ENCODE measurements around the gene STK10.
"Not testable (repeated sequence)": the region's sequence is repeated elsewhere in the genome, so short reads cannot be mapped to it uniquely, and the experiment has no call there.

The STK10 gene

DNA sequence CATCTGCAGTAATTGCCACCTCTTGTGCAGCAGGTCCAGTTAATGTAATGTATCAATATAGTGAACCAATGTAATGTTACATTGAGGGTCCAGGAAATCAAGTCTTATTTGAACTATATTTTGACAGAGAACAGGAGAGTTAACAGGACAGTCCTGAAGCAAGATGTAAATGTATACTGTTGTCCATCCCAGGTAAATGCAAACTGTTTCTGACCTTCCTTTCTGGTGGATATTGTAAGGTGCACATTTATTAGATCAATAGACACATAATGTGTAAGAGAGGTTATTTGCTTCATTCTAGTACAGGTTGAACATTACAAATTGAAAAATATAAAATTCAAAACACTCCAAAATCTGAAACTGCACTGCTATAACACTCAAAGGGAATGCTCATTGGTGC, 158.1 kb downstream of the STK10 start:
- DNase-seq (ENCODE audit: extremely low read depth in 1 of 2, low read depth in 1 of 2), result no peak

GRCh38 chr5:172028167-172028566, 159.9 kb downstream of the STK10 start:
- DNase-seq (ENCODE audit: extremely low read depth in 1 of 2, low read depth in 1 of 2), result no peak

DNA sequence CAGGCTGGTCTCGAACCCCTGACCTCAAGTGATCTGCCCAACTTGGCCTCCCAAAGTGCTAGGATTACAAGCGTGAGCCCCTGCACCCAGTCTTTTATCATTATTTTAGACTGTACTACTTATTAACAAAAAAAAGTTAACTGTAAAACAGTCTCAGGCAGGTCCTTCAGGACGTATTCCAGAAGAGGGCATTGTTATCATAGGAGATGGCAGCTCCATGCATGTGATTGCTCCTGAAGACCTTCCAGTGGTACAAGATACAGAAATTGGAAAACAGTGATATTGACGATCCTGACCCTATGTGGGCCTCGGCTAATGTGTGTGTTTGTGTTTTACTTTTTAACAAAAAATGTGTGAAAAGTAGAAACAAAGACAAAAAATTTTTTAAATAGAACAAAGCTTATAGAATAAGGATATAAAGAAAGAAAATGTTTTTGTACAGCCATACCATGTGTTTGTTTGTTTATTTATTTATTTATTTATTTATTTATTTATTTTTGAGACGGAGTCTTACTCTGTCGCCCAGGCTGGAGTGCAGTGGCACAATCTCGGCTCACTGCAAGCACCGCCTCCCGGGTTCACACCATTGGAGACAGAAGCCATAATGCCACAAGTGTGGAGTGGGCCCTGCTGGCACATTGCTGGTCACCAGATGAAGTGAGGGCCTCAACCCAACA, 167.8 kb downstream of the STK10 start:
- not testable (repeated sequence) for DNase-seq (ENCODE audit: extremely low read depth in 1 of 2, low read depth in 1 of 2)

- DNase-seq (ENCODE audit: extremely low read depth in 1 of 2, low read depth in 1 of 2), result no peak
Measured at GRCh38 chr5:172015346-172015745, 172.7 kb downstream of the STK10 start.

GRCh38 chr5:172010278-172010677, 177.7 kb downstream of the STK10 start:
- no peak for DNase-seq (ENCODE audit: extremely low read depth in 1 of 2, low read depth in 1 of 2)

DNA sequence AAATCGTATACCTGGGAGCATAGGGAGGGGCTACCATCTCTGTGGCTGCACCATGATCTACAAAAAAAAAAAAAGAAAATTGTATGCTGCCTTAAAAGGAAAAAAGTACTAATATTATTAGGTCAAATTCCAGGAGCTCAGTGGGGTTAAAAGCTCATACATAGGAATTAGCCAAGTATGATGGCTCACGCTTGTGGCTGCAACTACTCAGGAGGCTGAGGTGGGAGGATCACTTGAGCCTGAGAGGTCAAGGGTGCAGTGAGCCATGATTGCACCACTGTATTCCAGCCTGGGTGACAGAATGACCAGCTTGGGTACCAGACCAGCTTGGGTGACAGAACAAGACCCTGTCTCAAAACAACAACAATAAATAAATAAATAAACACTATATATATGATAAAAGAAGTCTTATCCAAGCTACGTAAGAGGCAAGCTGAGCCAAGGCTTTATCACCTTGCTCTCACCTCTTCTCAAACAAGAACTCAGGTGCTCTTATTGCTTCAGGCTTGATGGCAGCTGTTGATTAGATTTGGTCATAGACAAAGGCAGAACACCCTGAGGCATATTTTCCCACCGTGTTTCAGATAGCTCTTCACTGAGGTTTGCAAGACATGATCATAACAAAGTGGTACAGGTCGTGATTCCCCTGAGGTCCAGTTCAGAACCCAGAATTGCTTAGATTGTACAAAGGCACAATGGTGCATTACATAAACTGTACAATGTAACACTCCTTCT, 178.3 kb downstream of the STK10 start:
- no peak for DNase-seq (ENCODE audit: extremely low read depth in 1 of 2, low read depth in 1 of 2)

DNA sequence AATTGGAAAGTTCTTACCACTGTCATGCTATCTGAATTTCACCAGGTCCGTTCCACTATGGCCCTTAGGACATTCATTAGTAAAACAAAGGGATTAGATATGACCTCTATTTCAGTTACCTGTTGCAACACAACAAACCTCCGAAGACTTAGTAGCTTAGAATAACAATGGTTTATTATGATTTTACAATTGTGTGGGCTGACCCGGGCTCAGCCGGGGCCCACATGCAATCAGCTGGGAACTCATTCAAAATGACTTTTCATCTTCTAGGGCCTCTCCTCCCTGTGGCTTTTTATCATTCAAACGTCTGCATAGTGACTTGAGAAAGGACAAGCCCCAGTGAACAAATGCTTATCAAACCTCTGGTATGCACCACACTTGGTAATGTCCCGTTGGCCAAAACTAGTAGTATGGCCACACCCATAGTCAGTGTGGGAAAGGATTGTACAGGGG, 179.3 kb downstream of the STK10 start:
- DNase-seq (ENCODE audit: extremely low read depth in 1 of 2, low read depth in 1 of 2), result no peak

DNA sequence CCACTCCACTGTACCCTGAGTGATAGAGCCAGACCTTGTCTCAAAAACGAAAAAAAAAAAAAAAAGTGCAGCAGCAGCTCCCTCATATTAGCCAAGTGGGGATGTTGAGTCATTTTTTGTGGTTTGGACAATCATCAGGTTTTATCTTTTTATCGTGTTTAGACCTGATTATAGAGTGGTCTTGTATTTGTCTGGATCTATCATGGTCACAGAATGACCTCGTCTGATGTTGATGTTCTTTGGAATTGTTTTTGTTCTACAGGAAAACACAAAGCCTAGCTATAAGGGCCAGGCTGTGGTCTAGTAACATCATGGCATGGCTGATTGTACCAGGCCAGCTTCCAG, 179.9 kb downstream of the STK10 start:
- DNase-seq (ENCODE audit: extremely low read depth in 1 of 2, low read depth in 1 of 2), result no peak

DNA sequence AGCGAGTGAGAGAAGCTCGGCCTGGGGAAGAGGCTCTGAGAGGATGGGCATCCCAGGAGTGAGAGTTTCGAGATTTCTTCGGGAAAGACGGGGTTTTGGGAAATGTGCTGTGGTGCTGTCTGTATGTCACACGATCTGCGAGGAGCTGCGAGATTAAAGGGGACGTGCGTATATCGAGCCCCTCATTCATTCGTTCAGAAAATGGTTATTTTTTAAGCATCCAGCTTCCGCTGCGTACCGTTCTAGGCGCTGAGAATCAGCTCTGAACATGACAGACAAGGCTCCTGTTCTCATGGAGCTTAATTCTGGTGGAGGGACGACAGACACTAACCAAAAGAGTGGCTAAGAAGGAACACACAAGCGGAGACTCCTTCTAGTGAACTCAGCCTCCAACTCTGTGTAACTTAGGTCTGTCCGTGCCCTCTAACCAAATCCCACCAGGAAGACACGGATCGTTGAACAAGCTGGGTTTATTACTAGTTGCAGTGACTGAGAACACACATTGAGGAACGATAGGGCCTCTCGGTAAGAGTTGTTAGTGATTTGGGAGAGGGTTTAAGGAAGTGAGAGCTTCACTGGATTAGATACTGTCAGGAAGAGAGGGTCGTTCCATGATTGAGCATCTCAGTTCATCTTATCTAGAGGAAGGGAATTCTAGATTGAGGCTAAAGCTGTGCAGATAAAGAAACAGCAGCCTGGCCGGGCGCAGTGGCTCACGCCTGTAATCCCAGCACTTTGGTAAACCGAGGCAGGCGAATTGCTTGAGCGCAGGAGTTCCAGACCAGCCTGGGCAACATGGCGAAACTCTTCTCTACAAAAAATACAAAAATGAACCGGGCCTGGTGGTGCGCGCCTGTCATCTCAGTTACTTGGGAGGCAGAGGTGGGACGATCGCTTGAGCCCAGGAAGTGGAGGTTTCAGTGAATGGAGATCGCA, 180.6 kb downstream of the STK10 start:
- no peak for DNase-seq (ENCODE audit: extremely low read depth in 1 of 2, low read depth in 1 of 2)

DNA sequence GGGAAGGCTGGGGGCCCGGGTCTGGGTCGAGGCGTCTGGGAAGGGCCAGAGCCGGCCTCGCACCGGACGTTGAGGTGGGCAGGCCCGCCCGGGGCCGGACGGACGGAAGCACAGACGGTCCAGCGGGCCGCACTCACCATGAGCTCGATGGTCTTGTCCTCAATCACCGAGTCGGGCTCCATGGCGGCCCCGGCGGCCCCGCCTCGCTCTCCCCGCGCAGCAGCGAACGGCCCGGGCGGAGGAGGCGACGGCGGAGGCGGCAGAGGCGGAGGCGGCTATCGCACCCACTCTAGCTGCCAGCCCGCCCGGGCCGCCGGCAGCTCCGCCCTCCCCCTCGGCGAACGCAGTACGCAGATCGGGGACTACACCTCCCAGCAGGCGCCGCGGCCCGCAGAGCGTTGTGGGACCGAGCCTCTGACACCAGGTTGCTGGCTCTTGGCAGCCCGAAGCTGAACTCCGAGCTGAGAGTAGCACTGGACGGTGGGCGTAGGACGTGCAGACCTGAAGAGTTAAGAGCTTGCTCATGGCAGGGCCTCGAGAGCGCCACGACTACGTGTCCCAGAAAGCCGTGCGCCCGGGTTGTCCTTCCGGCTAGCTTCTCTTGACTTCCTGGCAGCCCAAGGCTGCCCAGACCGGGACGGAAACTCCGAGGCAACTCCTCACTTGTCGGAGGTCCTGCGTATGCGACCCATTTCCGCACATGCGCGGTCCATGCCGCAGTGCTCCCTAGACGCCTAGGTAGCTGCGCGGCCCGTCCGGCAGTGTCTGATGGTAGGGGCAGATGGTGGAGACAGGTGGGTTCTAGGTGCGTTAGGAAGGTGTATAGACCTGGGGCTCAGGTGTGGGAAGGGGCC, 181.5 kb downstream of the STK10 start, which contains the start of gene FBXW11:
TSS of gene FBXW11 (minus strand) at position 318 of the 854 bp plus-strand sequence. CDS start at position 182, 136 bp downstream.
- peak; percentile 88 to 97 for DNase-seq (ENCODE audit: extremely low read depth in 1 of 2, low read depth in 1 of 2)

- DNase-seq (ENCODE audit: extremely low read depth in 1 of 2, low read depth in 1 of 2), result no peak
Measured at GRCh38 chr5:172005708-172006320, 182.2 kb downstream of the STK10 start.

GRCh38 chr5:172004824-172005237, 183.2 kb downstream of the STK10 start:
- DNase-seq (ENCODE audit: extremely low read depth in 1 of 2, low read depth in 1 of 2), result no peak

DNA sequence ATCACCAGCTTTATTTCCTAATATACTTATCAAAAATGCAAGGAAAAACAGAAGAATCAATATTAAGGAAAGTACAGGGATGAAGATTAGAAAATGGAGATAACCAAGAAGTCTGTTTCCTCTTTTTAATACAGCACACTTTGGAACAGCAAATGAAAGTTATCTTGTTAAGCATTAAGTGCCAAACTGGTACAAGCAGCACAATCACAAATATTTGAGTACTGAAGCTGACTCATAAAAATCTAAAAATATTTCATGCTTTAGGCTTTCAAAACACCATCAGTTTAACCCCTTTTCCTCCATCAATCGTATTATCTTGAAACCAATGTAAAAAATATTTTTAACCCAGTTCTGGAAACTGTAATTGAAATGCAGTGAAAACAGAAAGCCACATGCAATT, 184.3 kb downstream of the STK10 start:
- DNase-seq (ENCODE audit: extremely low read depth in 1 of 2, low read depth in 1 of 2), result no peak

DNA sequence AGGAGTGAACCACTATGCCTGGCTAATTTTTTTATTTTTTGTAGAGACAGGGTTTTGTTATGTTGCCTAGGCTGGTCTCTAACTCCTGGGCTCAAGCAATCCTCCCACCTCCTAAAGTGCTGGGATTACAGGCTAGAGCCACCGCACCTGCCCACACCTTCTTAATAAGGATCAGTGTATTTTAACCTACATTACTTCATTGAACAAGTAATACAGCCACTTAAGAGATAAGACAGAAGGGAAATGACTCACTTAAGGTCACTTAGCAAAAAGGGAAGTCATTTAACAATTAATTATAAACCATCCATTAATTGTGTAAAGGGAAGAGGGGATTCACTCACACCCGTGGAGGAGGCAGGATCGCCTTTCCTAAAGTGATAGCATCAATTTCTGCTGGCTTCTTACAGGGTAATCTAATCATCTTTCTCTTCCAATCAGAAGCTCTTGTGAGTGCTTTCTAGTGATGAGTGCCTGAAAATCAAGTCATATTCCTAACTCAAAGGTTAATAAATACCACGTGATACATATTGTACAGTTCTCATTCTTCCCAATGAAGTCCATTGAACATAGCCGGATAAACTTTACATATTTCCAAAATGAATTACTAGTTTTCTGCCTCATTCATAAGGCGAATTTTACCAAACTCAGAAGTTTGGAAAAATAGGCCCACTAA, 185.0 kb downstream of the STK10 start:
- no peak for DNase-seq (ENCODE audit: extremely low read depth in 1 of 2, low read depth in 1 of 2)

DNA sequence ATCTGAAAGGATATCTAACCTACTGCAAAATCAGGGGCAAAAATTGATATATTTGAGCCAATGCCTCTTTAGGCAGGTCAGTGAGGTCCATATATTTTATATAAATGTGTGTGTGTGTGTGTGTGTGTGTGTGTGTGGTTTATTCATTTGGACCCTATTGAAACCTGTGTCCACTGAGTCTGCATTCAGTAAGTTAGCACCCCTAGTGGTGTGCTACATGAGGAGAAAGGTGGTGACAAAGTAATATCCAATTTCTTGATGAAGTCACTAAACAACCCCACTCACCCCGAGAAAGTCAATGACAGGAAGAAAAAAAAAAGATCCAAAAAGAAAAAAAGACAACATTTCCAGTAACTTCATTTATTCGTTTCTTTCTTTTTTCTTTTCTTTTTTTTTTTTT, 185.7 kb downstream of the STK10 start:
- DNase-seq (ENCODE audit: extremely low read depth in 1 of 2, low read depth in 1 of 2), result no peak

DNA sequence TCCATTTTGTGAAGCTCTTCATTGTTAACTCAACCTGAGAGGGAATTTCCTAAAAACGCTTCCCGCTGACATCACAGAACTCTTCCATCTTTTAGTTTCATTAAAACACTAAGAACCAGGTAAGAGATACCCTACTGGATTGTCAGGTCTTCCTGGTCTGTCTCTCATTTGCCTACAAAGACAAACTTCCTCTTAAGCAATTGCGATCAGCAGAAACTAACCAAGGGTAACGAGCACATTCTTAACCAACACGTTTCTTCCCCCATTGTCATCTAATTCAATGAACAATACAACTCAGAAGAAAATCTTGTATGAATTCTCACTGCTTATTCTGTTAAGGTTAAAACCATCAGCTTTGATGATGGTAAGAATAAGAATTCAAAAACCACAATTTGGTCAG, 188.1 kb downstream of the STK10 start:
- no peak for DNase-seq (ENCODE audit: extremely low read depth in 1 of 2, low read depth in 1 of 2)

DNA sequence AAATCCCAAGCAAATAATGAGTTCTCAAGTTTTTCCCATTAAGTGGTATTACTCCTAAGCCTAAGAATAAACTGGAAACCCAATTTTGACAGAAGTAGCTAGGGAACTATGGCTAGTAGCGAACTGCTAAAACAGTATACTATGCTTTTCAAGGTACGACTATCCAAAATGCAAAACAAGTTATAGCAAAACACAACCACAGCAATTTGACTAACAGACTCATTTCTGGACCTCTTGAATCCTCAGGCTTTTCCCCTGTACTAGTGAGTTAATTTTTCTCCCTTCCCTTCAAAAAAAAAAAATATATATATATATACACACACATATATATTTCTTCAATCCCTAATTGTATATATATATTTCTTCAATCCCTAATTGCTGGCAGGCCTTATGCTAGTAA, 188.9 kb downstream of the STK10 start:
- no peak for DNase-seq (ENCODE audit: extremely low read depth in 1 of 2, low read depth in 1 of 2)

DNA sequence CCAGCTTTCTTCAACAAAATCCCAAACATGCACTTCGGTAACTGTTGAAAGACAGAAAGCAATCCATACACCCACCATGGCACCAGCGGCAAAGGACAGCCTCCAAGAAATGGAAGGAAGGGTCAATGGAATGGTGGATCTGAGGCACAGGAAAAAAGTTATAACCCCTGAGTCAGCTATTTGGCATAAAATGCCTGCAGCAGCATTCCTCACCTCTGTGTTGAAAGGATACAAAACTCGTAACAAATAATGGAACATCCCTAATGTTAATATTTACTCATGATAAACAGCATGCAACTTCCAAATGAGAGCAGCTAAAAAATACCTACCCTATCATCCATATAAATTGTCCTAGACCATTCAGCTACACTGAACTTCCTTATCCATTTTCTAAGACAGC, 191.0 kb downstream of the STK10 start:
- DNase-seq (ENCODE audit: extremely low read depth in 1 of 2, low read depth in 1 of 2), result no peak

DNA sequence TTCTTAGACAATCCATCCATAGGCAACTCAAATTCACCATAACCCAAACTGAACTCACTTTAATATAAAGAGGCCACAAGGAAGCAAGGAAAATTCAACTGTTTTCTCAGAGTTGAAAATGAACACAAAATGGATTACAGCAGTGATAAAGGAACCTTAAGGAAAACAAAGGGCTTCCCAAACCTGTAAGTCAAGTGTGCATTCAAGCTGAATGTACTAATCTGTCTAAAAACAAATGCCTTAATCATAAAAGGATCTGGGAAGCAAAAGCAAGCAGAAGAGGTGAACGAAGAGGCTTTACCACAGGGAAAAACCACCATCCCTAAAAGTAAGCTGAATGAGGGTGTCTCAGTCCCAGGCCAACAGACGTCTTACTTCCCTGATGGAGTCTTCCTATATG, 195.2 kb downstream of the STK10 start:
- no peak for DNase-seq (ENCODE audit: extremely low read depth in 1 of 2, low read depth in 1 of 2)
